DLD1 (cell line): ENCODE data around the gene IGF2R.

ENCODE experiments used
- in situ Hi-C: cut with HindIII; loops from 2 replicates; pipeline ENCODE4 v1.10.0; 2017; ENCODE audit warnings: low sequenced_read_pairs

Gene IGF2R

GRCh38 chr6:160022793-160023192 lies 53.9 kb downstream of the IGF2R start:
- in situ Hi-C loops = no loop called here

DNA sequence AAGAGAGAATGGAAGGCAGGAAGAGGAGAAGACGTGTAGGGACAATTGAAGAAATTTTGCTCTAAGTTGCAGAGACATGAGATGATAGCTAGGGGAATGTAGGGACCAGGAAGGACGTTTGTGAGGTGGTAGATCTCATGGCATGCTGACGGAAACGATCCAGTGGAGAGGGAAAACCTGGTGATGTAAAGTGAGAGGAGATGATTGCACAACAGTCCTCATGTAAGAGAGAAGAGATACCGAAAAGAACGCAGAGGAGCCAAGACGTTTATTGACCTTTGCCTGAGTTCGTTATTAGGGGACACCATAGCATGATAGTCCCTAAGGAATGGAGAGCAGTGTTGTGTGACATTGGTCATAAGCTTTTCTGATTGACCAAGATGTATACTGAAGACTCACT lies 55.3 kb downstream of the IGF2R start:
- in situ Hi-C loops = no loop called here

DNA sequence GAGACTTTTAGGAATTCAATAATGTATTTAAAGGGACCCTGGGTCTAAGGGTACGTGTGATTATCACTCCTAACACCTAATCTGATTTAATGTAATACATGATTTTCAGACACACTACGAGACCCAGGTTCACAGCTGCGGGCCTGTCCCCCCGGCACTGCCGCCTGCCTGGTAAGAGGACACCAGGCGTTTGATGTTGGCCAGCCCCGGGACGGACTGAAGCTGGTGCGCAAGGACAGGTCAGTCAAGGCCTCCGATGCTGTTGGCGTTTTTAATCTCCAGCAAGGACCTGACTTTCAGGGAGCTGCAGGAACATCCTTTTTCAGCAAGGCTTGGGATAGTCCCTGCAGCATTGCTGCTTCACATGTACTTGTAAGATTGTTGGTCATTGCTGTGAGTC lies 58.2 kb downstream of the IGF2R start:
- in situ Hi-C loops = no loop called here

DNA sequence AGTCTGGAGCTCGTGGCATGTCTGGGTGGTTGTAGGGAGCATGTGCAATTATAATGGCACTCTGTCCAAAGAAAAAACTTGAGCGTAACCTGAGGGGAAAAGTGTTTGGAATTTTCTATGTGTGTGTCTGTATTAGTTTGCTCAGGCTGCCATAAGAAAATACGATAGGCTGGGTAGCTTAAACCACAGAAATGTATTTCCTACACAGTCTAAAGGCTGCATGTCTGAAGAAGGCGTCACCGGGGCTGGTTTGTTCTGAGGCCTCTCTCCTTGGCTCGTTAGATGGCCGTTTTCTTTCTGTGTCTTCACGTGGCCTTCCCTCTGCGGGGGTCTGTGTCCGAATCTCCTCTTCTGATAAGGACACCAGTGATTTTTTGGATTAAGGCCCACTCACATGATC lies 59.0 kb downstream of the IGF2R start:
- in situ Hi-C loops = no loop called here

DNA sequence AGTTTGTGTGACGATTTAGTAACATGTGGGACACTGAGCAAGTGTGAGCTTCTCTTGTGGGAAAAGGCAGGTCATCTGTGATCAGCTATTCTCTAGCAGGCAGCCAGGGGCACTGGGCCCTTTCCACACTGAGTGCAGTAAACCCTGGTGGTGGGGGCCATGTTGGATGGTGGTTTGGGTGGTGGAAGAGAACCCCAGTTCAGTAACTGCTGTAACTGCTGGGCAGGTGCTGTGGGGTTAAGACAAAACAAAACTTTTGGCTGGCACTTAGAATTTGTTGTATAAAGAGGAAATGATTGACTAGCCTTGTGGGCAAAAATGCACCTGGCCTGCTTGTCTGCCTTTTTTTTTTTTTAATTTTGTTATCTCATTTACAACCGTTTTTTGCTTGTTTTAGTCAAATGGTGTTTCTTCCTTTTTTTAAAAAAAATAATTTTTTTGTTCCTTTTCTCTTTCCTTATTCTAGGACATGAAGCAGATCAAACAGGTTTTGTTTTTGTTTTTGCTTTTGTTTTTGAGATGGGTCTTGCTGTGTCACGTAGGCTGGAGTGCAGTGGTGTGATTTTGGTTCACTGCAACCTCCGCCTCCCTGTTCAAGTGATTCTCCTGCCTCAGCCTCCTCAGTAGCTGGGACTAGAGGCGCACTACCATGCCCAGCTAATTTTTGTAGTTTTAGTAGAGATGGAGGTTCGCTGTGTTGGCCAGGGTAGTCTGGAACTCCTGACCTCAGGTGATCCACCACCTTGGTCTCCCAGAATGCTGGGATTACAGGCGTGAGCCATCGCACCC lies 59.8 kb downstream of the IGF2R start:
- in situ Hi-C loops = no loop called here

DNA sequence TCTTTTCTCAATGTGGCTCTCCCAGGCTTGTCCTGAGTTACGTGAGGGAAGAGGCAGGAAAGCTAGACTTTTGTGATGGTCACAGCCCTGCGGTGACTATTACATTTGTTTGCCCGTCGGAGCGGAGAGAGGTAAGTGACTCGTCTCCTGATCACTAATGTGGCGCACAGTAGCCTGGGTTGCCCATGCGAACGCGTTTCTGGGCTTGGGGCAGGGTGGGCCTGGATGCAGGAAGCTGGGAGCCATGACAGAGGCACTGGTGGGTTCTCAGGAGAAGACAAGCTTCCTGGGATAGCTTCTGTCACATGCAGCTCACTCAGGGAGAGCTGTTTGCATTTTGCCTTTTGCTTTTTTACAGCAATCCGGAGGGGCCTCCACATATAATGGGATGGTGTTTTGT lies 60.6 kb downstream of the IGF2R start:
- in situ Hi-C loops = no loop called here

DNA sequence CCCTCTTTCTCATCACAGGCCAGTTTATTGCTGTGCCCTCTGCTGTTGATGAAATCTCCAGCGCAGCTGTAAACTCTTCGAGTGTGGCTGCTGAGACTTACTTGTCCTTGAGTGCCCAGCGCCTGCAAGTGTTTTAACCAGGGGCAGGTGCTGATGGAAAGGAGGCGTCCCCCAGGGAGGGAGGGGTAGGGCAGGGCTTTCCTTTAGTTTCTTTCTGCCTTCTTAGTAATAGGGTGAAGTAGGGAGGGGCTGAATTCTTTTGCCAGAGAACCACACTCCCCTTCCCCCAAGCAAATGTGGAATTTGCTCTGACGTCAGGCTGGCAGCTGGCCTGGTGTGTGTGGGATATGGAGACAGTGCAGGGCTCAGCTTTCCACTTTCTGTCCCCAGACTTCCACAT lies 61.2 kb downstream of the IGF2R start:
- in situ Hi-C loops = no loop called here

- in situ Hi-C loops = no loop called here
These were observed 62.6 kb downstream of the IGF2R start for GRCh38 chr6:160031442-160031841.

- in situ Hi-C loops = no loop called here
These were observed 63.0 kb downstream of the IGF2R start for GRCh38 chr6:160031871-160032270.

DNA sequence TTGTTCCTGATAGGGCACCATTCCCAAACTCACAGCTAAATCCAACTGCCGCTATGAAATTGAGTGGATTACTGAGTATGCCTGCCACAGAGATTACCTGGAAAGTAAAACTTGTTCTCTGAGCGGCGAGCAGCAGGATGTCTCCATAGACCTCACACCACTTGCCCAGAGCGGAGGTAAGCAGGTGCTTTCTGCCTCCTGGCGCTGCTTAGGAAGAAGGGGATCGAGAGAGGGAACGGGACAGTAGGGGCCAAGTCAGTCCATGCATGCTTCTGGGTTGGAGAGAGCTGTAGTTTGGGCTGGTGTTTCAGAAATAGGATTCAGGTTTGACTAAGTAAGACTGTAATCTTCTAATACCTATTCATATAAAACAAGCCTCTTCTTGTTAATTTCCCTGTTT lies 63.7 kb downstream of the IGF2R start:
- in situ Hi-C loops = no loop called here

- in situ Hi-C loops = no loop called here
These were observed 65.4 kb downstream of the IGF2R start for GRCh38 chr6:160034036-160034930.

DNA sequence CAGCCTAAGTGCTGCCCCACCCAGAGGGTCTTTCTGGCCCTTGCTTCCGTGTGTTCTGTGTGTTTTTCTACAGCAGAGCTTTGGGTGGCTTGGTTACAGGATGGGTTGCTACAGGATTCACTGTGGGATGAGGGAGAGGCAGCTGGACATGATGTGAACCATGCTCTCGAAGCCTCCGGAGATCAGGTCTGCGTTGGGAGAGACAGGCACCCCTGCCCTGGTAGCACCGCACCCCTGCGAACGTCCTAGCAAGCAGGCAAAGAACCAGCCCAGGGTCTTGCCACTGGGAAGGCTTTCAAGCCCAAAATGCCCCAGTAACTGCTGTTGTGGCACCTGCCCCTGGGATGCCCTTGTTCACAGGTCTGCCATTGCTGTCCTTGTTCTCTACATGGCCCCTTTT lies 66.4 kb downstream of the IGF2R start:
- in situ Hi-C loops = no loop called here

DNA sequence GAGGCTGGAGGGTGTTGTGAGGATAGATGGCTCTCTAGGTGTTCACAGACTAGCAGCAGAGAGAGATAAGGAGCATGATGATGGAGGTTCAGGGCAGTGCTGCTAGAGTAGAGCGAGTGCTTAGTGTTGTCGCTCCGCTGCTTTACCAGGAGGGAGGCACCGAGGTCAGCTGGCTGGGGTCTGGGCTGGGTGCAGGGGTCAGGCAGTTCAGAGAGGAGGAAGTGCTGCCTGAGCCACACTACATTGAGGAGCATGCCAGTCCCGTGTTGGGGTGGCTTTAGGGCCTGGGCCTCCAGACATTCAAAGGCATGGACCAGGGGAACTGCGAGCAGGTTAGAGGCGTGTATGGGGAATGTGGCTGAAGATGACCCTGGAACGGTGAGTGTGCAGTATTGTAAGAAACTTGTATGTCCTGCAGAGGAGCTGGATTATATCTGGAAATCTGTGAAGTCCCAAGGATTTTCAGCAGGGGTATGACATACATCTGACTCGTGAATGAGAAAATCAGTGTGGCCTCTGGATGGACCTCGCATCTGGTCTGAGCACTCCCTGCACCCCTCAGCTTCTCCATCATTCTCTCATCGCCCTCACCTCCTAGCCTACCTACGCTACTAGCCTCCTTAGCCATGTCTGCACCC lies 66.9 kb downstream of the IGF2R start:
- in situ Hi-C loops = no loop called here

GRCh38 chr6:160036331-160036695 lies 67.4 kb downstream of the IGF2R start:
- in situ Hi-C loops = no loop called here

DNA sequence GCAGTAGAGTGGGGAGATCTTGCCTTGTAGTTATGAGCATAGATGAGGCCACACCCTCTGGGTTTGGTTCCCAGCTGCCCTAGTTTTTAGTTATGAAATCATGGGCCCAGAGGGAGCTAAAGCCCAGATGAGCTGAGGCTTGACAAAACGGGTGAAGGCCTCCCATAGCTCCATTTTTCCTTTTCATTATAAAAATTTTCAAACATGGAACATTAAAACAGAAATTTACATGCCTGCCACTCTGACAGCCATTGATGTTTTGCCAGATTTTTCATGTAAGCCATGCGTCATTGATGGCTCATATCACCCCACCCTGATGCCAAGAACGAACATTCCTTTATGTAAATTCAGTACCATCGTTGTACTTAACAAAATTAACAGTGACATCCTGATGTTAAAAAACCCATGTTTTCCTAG lies 67.9 kb downstream of the IGF2R start:
- in situ Hi-C loops = no loop called here

- in situ Hi-C loops = no loop called here
These were observed 69.6 kb downstream of the IGF2R start for GRCh38 chr6:160038479-160038878.

- in situ Hi-C loops = no loop called here
These were observed 70.6 kb downstream of the IGF2R start for GRCh38 chr6:160039441-160039840.

DNA sequence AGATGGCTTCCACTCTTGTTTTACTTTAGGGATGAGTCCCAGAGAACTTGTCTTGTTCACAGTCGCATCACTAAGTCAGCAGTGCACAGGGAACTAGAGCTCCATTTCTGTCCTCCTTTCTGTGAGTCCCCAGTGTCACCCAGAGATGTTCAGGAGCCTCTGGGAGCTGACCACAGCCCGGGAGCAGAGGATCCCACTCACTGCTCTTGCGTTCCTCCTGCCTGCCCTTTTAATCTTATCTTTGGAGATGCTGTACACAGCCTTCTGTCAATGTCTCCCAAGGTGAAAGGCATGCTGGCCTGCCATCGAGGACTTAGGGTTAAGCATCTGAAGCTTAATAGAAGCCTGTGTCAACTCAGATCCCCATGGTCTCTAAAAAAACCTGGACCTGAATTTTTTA lies 71.2 kb downstream of the IGF2R start:
- in situ Hi-C loops = no loop called here

DNA sequence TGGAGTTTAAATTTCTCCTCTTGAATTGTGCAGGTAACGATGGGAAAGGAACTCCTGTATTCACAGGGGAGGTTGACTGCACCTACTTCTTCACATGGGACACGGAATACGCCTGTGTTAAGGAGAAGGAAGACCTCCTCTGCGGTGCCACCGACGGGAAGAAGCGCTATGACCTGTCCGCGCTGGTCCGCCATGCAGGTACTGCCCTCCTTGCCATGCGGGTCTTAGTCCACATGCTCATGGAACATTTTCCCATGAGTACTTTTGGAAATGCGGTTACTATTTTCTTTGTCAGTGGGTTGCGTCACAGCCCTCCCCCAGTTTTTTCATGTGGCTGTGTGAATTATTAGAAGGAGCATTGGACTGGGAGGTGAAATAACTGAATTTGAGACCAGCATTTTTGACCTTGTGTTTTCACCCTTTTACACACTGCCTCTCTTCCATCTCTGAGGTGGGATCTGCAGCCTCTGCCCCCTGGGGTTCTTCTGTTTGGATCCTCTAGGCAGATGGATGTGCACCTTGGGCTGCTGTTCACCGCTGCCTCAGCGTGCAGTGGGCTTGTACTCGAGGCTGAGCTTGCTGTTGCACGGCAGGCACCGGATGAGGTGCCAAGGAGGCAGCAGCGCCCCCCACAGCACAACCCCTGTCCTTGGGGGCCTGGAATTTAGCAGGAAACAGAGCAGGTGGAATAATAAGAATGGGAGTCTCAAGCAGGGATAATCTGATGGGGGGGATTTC lies 71.8 kb downstream of the IGF2R start:
- in situ Hi-C loops = no loop called here

DNA sequence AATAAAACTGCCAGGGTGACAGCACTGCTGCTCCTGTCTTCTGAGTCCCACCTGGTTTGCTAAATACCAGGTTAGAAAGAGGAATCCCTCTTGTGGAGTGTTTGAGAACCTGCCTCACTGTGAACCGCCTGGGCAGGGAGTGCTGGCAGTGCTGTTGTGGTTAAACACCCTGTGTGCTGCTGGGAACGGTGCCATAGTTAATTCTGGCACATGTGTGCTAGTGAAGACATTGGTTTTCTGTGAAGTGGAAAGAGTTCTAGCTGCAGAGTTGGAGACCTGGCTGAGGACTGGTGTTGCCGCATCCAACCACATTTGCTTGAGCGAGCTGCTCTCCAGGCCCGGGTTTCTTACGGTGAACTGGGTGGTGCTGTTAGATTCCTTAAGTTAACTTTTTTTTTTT lies 72.7 kb downstream of the IGF2R start:
- in situ Hi-C loops = no loop called here
